Upper lobe of left lung (tissue), 4 donors: ENCODE measurements around the gene ATP9B.

ENCODE experiments used
- CTCF ChIP-seq, 6 experiments: fragments of 450-650 bp in 4 of 6; fragments of 200-600 bp in 2 of 6; sonication (generic) in 2 of 6; IDR thresholded peaks; one replicate each; pipeline ENCODE4 v1.5.1; 2016 to 2019; ENCODE audit warnings: antibody characterized with exemption in 6 of 6
- EP300 ChIP-seq, 4 donors: sonication (generic); formaldehyde crosslinking; IDR thresholded peaks; one replicate each; pipeline ENCODE4 v1.5.1; 2017; ENCODE audit warnings: antibody characterized with exemption in 4 of 4, control low read depth in 2 of 4
- POLR2A ChIP-seq, 4 donors: fragments of 450-650 bp; IDR thresholded peaks; one replicate each; pipeline ENCODE4 v1.5.1; 2016 to 2017; ENCODE audit warnings: antibody characterized with exemption in 4 of 4, mild to moderate bottlenecking in 2 of 4
- POLR2AphosphoS5 ChIP-seq, 2 donors: sonication (generic); formaldehyde crosslinking; IDR thresholded peaks; one replicate each; pipeline ENCODE4 v1.5.1; 2017; ENCODE audit warnings: antibody characterized with exemption in 2 of 2

GRCh38 chr18:79397830-79398761, 328.9 kb downstream of the ATP9B start:
- no peak for TF ChIP-seq CTCF (IDR thresholded peaks at IDR 0.05)
- no peak for TF ChIP-seq POLR2A (IDR thresholded peaks at IDR 0.05)
- no peak for TF ChIP-seq POLR2AphosphoS5 (IDR thresholded peaks at IDR 0.05)
- TF ChIP-seq EP300 (IDR thresholded peaks at IDR 0.05), result no peak
